Measurements from ENCODE around the gene PRRC2B. TPM values are rescaled to one million over a fixed set of nuclear protein-coding genes. Genes with fewer than 3 reads are reported as not detected.
"Not testable (repeated sequence)": the region's sequence is repeated elsewhere in the genome, so short reads cannot be mapped to it uniquely, and the experiment has no call there.

PRRC2B gene
- total and polyA plus RNA-seq, 2 of the 8 experiments (the other 6 are each of a cell fraction or from before 2014, with no cell fraction given): 37.3 to 249 TPM

- TF ChIP-seq SIN3A (conservative IDR thresholded peaks at IDR 0.05 in 1 of 2, IDR thresholded peaks at IDR 0.05 in 1 of 2; ENCODE audit: low read depth in 1 of 2, low read length in 2 of 2) (no peak), MAX (IDR thresholded peaks at IDR 0.05) (no peak), RAD21 (IDR thresholded peaks at IDR 0.05 in 1 of 2, conservative IDR thresholded peaks at IDR 0.05 in 1 of 2; ENCODE audit: low read depth in 2 of 2, low read length in 2 of 2) (no peak), CEBPB (IDR thresholded peaks at IDR 0.05; ENCODE audit: low read depth, low read length) (no peak), RXRA (IDR thresholded peaks at IDR 0.05; ENCODE audit: insufficient read depth, low read depth, low read length) (no peak), RBBP5 (IDR thresholded peaks at IDR 0.05; ENCODE audit: borderline replicate concordance, low read depth, low read length) (no peak), CHD2 (IDR thresholded peaks at IDR 0.05; ENCODE audit: low read length) (no peak), KDM5A (IDR thresholded peaks at IDR 0.05; ENCODE audit: low read length) (no peak), BACH1 (IDR thresholded peaks at IDR 0.05; ENCODE audit: low read length) (no peak)
Measured at GRCh38 chr9:131470581-131470991, 76.7 kb downstream of the PRRC2B start (continued).

GRCh38 chr9:131472085-131472484 is 78.2 kb downstream of the PRRC2B start:
- Histone ChIP-seq H3K36me3 (ENCODE audit: control insufficient read depth in 2 of 4, insufficient read depth in 4 of 4, low read length in 3 of 4) (peaks cover 63 to 92% (median 87%) of the 10 kb centered on the region in 4 experiments), H3K79me1 (ENCODE audit: low read depth, low read length) (peaks cover 10% of the 10 kb centered on the region), H4K20me1 (replicated peaks in 1 of 2; ENCODE audit: control insufficient read depth in 1 of 2, insufficient read depth in 2 of 2, low read length in 2 of 2) (peaks cover 15 to 32% of the 10 kb centered on the region in 2 experiments), H3K79me2 (ENCODE audit: control insufficient read depth in 1 of 2, insufficient read depth in 2 of 2, low read length in 2 of 2) (peaks cover 0 to 44% of the 10 kb centered on the region in 2 experiments; a peak in 2 of 4 replicates)
- H4K8ac ChIP-seq (ENCODE audit: extremely low read depth, insufficient read depth, low read length); H3K56ac ChIP-seq (replicated peaks; ENCODE audit: insufficient read length, low read depth, low read length); POLR2A ChIA-PET (ENCODE audit: partially characterized antibody); H3K9me3 ChIP-seq (ENCODE audit: insufficient read depth in 2 of 2, low read depth in 1 of 2, low read length in 1 of 2); H3K4me3 ChIP-seq (ENCODE audit: extremely low read depth in 1 of 4, insufficient read depth in 2 of 4, low read depth in 3 of 4, low read length in 4 of 4); H2BK120ac ChIP-seq (replicated peaks; ENCODE audit: low read depth, low read length); H2BK20ac ChIP-seq (ENCODE audit: low read length); H3K14ac ChIP-seq (ENCODE audit: insufficient read length); H3K4me1 ChIP-seq (replicated peaks in 1 of 4; ENCODE audit: control insufficient read depth in 3 of 4, insufficient read depth in 4 of 4, low read length in 3 of 4); DNase-seq (ENCODE audit: low read depth in 1 of 2, low spot score in 2 of 2); H2BK12ac ChIP-seq (ENCODE audit: low read depth, low read length); H4K91ac ChIP-seq (replicated peaks; ENCODE audit: insufficient read length, low read length); H3K9ac ChIP-seq (replicated peaks in 1 of 4; ENCODE audit: extremely low read depth in 1 of 4, low read depth in 3 of 4, low read length in 3 of 4); H2AK5ac ChIP-seq (ENCODE audit: low read depth, low read length); H3K27ac ChIP-seq (ENCODE audit: low read depth, low read length); H2BK15ac ChIP-seq (ENCODE audit: low read length); FAIRE-seq; H3K4me2 ChIP-seq (ENCODE audit: insufficient read depth in 1 of 2, low read depth in 2 of 2, low read length in 2 of 2); H3K23me2 ChIP-seq (ENCODE audit: low read depth, low read length); H2AFZ ChIP-seq (ENCODE audit: low read length); H3K18ac ChIP-seq (ENCODE audit: extremely low read depth, low read length); H4K5ac ChIP-seq (ENCODE audit: insufficient read length, low read depth, low read length); H3K27me3 ChIP-seq (replicated peaks in 1 of 4; ENCODE audit: control insufficient read depth in 3 of 4, extremely low read depth in 1 of 4, insufficient read depth in 3 of 4, low read length in 3 of 4); H3K23ac ChIP-seq (ENCODE audit: insufficient read length); H2BK5ac ChIP-seq (ENCODE audit: low read depth, low read length); H3K4ac ChIP-seq (replicated peaks; ENCODE audit: insufficient read length, low read depth, low read length): not testable (repeated sequence)
- 96% methylated on average over 5 of the region's 5 CpGs; no CpG with 5 or more reads in 1 of the 2 experiments for WGBS, 2 experiments (ENCODE audit: extremely low coverage in 1 of 2, insufficient coverage in 1 of 2, insufficient read length in 1 of 2, insufficient replicate concordance in 2 of 2, low coverage in 1 of 2, low lambda C conversion rate in 2 of 2, missing lambda C conversion rate in 1 of 2)
- CTCF ChIA-PET (ENCODE audit: partially characterized antibody): interaction anchor here (0.6 kb wide), 1 partner anchor 64 kb away, joined by 3 read pairs; no protein-coding TSS in a partner anchor

Measured in H1 (cell line).